Subcutaneous adipose tissue (tissue), 4 donors: Measurements from ENCODE around the gene RAB38. TPM values are rescaled to one million over a fixed set of nuclear protein-coding genes. Genes with fewer than 3 reads are reported as not detected.

Experiments used
- CTCF ChIP-seq: fragments of 450-650 bp; IDR thresholded peaks from one replicate; pipeline ENCODE4 v1.5.1; 2016; ENCODE audit warnings: low read depth, mild to moderate bottlenecking, control low read depth, antibody characterized with exemption, moderate library complexity
- total RNA-seq, 4 donors: library from RNA; depleted of rRNA; stranded (reverse); fragments of >200 nt; gene quantifications; one replicate each; pipeline ENCODE4 v1.1.0, GENCODE V29; 2016

RAB38 gene
- total RNA-seq, 4 donors from 2014 or later: 0.44 to 5.9 (median 3.9) TPM; not detected in 1

- TF ChIP-seq CTCF: no peak
Observed at GRCh38 chr11:88183233-88183632, 8.0 kb upstream of the RAB38 start.

DNA sequence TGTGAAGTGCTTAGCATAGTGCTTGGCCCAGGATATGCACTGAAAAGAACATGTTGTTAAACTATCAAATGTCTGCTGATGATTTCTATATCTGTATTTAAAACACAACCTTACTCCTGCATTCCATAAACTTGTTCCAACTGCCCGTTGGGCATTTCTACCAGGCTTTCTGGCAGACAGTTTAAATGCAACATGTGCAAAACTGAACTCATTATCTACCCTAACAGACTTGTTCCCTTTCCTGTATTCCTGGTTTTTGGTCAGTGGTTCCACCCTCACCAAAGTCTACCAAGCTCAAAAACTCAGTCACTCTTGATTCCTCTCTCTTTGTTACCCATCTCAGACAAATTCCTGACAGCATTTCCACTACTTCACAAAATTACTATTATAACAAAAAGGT, 6.5 kb upstream of the RAB38 start:
- TF ChIP-seq CTCF: no peak

DNA sequence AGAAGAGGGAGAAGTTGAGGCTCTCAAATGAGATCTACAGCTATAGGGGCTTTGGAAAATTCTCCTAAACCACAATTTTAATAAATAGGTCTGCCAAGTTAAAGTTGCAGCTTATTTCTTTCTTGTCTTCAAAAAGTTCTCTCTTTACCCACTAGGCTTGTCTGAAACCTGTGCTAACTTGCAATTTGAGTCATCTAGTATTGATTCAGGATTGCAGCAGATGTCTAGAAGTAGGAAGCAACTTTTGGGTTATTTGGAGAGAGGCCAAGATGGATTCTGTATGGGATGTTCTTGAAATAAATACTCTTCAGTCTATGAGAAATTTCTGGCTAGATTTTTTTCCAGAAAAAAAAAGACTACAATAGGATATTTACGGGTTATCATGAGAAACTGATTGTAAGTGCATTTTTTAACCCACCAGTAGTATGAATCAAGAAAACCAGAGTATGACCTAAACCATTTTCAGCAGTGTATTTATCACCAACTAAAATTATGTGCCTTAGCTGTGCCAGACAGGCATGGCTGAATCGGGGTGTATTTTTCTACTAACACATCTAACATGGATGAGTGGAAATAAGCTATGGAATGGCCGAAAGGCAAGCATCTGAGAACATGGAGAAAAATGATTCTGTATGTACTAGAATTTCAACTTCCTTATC, 4.9 kb upstream of the RAB38 start:
- no peak for TF ChIP-seq CTCF

DNA sequence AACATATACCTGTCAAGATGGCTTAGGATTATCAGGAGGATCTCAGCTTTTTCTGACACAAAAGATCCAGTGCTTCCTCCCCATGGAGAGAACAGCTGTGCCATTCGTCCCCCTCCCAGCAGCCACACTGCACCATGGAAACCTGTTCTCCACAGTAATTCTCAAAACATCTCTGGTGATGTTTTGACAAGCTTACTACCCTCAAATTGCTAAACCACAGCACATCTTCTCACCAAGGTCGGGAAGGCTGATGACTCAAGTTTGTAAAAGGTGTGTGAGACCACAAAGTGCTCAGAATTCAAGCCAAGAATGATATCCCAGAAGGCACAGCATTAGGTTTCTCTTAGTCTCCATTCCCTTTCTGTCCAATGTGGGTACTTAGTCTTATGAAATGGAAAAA, 3.9 kb upstream of the RAB38 start:
- no peak for TF ChIP-seq CTCF

DNA sequence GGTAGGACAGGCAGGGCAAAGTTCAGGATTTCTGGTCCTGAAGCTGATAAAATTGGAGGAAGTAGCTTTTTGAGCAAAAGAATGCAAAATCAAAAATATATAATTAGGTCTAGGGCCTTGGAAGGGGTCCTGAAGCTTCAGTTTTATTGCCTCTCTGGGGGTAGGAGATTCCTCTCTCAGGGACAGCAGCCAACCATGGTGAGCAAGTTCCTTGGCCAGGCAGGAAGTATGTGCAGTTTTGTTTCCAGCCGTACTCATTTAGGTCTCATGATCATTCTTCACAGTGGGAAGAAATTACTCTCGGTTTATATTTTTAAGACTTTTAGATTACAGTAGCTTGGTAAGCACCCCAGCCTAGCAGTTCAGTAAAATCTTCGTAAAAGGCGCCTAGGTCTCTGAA, 2.9 kb upstream of the RAB38 start:
- TF ChIP-seq CTCF: no peak

GRCh38 chr11:88175569-88176075, 379 bp upstream of the RAB38 start:
- no peak for TF ChIP-seq CTCF

DNA sequence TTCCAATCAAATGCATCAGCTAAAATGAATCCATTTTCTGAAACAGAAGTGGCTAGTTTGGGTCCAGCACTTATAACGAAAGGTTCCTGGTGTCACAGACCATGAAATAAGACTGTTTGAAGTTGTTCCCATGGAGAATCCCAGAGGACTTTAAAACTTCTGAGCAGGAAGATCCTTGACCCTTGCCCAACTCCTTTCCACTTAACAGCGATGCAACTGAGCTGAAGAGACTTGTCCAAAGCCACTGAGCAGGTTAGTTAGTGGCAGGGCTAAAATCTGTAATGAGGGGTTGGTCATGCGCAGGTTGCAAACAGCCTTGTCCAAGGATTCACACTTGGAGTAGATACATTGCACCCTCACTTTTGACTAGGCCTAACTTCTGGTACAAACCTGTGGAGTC, 1.3 kb downstream of the RAB38 start:
- no peak for TF ChIP-seq CTCF
